Activated T-helper 1 cell treated with Interleukin-2 at 50 U/mL for 16 hours (primary cell): ENCODE measurements around the gene DSCAML1.

Experiments used
- DNase-seq: peaks from one replicate; pipeline ENCODE4 v3.0.0-alpha.2; 2020; ENCODE audit warnings: low read depth

Gene DSCAML1

DNA sequence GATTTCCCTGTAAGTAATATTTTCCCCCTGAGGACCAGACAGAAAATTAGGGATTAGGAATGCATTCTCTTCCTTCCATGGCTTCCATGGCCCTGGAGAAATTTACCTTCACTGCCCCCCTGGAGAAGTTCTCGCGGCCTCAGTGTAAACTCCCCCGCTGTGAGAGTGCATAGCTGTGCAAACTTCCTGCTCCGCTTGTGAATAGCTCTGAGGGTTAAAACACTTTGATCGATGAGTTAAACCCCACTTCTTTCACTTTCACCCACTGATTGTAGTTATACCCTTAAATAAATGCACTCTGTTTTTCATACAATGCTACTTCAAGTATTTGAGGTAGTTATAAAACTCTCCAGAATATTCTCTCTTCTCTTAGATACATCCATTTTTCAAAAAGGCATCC, 190.8 kb downstream of the DSCAML1 start:
- DNase-seq: no peak

DNA sequence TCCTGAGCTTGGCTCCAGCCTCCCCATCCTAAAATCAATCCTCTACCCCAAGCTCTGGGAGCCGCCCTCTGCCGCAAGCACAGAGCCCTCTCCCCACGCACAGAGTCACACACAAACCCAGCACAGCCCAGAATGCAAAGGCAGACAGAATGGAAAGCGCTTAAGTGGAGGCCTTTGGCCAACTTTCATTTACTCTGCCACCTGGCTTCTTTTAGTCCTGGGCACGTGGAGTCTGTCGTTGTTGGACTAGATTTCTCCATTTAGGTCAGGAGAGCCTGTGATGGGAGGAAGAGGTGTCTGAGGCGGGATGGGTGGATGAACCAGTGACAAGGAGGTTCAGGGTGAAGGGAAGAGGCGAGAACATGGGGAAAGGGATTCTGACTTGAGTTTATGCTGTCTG, 191.7 kb downstream of the DSCAML1 start:
- no peak for DNase-seq

DNA sequence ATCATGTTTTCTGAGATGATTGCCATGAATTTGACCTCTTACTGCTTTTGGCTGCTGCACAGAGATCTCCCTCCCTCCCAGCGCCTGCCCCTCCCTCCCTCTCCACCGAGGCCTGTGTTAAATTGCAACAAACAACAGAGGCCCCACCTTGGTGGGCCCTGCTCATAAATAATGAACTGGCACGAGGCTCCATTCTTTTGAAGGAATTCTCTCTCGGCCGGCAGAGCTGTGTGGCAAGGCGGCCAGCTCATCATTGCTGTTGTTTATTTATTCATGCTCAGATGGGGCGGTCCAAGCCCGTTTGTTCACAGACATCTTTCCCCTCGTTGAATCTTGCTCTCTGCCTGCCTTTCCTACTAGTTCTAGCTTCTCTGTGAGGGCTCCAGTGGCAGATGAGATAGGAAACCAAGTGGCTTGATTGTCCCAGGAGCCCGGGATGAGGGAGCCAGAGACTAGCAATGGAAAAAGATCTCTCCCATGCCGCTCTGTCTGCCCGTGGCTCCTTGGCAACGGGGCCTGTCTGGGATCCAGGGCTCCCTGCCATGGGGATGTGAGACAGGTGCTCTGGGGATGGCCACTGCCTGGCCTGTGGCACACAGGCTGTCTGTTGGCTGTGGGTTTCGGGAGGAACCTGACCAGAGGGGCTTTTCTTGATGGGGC, 192.6 kb downstream of the DSCAML1 start:
- DNase-seq: no peak

DNA sequence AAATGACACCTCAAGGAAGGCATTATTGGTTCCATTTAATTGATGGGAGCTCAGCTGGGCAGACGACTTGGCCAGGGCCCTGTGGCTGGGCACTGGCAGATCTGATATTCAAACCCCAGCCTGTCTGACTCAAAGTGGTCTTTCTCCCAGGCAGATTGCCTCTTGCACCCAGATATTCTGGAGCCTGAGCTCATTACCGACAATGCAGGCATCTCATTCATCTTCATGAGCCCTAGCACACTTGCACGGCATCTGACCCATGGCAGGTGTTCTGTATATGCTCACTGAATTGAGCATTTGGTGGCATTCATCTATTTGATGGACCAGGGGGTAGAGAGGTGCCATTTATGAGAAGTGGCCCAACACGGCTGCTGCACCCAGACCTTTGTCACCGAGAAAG, 193.1 kb downstream of the DSCAML1 start:
- DNase-seq: no peak

DNA sequence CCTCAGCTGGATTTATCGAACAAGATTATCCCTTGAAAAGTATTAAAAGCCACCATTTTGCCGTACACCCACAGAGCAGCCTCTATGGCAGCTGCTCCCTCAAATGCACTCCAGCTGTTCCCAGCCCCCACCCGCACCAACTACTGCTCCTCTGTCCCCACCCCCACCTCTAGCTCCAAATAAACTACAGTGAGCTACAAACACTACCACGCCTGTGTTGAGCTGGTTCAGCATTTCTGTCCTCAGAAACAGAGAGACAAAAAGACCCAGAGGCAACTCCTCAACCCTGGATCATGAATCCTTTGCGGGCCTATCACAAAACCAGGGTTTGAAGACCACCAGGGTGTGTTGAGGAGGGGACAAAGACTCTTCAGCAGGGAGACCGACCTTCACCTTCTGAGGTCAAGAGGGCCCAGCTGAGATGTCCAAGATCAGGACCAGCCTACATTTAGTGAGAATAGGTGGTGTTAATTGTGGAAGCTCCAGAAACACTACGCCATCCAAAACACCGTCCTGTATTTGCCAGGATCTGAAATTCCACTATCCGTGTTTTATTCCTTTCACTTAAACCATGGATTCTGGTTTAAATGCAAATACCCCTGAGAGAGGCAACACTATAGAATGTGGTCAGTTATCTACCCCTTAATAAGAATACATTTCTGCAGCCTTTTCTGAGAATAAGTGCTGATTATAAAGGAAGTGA, 195.9 kb downstream of the DSCAML1 start:
- DNase-seq: no peak

DNA sequence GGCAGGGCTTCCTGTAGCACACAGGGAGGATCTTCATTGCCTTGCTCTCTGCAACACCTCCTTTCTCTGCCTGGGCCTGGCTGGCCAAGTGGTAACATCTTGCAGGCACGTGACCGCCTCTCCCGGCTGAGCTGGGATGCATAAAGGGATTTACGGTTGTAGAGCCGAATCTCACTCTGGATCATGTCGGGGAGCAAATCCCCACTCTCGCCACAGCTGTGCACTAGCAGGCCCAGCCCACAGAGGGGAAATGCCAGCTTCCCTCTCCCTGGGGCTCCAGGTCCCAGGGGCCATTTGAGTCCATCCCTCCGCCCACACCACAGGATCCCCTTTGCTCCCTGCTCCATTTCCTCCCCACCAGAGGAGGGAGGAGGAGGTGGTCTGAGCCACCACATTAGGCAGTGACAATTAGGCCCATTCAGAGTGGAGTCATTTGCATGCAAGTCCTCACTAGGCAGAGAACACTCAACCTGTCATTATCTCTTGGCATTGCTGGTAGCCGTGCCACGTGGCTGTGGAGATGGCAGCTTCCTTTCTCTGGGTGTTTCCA, 196.7 kb downstream of the DSCAML1 start:
- DNase-seq: no peak

DNA sequence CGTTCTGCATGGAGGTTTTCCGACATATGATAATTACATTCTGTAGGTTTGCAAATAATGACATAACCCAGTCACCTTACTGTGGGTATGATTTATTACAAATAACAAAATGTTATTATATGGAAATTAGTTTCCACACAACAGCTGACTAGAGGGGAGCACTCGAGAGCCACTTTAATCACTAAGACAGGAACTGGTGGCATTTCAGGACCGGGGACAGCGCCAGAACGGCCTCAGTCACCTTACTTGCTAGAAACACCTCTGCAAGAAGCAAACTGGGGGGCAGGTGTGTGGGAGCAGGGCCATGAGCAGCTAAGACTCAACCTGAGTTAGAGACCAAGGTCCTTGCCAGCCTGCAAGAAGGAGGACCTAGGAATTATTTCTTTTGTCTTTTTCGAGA, 199.9 kb downstream of the DSCAML1 start:
- no peak for DNase-seq

DNA sequence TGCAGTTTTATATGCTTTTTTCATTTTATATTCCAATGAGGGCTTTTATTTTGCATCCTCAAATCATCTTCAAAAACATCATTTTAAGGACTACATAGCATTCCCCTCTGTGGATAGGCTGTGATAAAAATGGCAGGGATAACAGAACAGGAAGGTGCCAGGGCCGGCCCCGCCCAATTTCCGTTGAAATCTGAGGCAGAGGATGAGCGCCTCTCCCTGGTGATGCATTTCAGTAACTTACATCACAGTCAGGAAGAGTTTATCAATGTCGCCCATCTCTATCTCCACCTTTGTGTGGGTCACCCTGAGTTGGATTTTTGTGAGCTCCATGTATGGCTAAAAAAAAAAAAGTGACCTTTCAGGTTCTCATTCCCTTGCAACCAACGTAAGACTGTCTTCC, 201.6 kb downstream of the DSCAML1 start:
- no peak for DNase-seq

DNA sequence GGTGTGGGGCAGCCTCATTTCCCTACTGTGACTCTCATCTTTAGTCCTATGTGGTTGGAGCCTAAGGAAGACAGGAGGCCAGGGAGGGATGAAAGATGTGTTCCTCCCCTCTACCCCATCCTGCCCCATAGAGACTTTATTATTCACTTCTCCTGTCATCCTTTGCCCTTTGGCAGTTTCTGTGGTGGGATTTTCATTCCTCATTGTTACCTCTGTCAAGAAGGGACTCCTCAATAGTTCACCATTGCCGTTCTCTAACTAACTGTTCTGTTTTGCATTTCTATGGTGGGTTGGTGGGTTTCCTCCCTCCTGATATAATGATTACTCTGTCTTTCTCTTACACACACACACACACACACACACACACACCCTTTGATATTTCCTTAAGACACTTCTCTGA, 202.3 kb downstream of the DSCAML1 start:
- no peak for DNase-seq

DNA sequence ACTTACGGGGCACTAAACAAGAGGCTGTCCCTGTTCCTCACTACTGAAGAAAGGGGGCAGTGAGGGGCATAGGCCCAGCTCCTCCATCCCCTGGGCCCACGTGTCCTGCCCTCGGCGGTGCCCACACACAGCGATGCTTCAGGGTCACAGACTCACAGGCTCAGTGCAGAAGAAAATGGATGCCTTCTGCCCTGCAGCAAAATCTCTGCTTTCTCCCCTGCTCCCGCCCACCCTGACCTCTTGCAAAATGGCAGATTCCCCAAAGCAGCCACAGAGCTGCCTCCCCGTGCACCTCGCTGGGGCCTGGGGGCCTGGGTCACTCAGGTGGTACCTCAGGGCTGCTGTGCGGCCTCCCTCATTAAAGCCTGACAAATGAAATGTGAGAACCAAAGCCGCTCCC, 204.0 kb downstream of the DSCAML1 start:
- no peak for DNase-seq

DNA sequence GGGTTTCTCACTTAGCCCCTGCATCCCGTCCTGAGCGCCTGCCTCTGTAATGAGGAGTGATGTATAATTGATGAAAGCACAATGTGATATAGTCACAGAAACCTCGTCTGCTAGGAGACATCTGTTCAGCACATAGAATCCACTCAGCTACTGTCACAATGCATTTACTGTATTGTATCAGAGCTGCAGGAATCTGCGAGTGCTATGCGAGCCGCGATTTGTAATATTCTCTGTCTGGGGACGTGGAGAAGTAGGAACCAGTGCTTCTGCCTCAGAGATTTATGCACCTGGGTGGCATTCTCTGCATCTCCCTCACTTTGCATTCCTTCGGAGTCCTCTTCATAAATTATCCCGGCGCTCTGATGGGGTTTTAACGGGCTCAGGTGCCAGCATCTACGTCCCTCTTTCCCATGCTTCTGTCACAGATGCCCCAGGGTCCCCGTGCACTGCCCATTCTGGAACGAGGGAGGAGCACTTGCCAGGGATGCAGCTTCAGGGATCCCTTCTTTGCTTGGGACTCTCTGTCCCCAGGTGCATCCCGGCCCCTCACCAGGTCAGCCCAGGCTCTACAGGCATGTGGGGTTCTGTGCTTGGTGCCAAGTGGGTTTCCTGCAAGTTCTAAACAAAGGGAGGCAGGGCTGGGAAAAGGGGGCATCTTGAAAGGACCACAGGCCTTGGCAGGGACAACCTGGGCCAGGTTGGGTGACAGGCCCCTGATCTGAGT, 205.5 kb downstream of the DSCAML1 start:
- no peak for DNase-seq

DNA sequence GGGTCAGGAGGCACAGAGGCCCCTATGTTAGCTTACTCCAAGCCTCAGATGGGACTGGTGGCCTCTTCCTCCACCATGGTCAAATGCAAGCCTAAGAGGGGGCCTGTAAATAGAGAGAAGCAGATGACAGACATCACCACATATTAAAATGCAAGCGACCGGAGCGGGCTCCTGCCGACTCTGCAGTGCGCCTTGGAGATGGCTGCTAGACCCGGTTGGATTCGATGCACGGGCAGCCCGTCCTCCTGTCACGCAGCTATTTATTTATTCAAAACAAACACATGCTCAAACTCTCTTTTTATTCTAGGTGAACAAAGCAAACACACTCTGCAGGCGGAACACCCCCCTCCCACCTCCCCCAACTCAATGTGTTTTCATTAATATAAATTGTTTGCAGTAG, 208.0 kb downstream of the DSCAML1 start:
- no peak for DNase-seq

DNA sequence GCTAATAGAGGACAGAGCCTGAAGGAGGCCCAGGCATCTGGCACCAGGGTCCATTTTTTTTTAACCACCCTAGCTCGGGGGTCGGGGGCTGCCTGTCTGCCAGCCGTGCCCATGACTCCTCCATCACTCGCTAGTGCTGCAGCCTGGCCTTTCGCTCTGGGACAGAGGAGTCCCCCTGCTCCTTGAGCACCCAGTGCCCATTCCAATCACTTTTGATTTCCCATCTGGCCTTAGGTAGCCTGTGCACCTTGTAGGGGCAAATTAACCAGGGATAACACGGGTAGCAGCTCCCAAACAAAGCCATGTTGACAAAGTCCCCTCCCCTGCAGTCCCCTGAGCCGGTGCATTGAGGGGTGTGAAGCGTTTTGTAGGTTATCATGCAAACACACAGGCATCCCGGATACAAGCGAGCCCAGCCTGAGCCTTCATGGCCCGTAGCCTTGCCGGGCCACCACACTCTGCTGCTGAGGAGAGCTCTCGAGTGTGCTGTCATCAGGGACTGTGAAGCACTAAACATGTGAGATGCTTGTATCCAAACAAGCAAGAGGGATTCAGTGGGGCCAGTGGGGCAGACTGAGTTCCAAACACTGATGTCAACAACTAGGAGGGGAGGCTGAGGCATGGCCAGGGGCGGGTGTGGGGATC, 208.7 kb downstream of the DSCAML1 start:
- no peak for DNase-seq

DNA sequence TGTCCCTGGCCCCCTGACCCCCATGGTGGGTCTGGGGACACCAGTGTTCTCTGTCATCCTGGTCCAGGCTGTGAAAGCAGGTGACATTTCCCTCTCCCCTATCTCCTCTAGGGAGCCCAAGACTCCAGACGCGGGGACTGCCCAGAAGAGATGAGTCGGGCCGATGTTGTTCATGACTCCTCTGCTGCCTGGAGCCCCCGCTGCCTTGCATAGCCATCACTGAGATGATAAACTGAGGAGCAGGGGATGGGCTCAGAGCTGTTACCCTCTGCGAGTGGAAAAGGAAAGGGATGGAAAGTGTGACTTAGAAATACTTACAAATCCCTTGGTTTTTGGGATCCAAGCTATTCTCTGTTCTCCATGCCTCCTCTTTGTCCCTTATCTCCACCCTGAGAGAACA, 209.6 kb downstream of the DSCAML1 start:
- no peak for DNase-seq

DNA sequence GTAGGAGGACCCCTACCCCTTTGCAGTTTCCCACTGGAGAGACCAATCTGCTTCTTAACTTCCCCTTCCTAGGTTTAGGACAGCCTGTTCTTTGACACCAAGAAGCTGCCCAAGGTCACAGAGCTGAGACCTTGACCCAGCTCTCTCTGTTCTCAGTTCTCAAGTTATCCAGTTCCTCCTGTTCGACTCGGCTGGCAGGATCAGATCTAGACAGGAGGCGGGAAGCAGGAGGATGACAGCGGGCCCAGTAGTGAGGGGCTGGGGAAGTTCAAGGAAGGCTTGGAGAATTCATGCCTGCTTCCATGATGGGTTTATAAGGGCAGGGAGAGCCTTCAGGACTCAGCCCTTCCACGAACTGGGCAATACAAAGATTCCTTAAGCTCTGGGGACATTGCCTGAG, 210.6 kb downstream of the DSCAML1 start:
- DNase-seq: no peak

DNA sequence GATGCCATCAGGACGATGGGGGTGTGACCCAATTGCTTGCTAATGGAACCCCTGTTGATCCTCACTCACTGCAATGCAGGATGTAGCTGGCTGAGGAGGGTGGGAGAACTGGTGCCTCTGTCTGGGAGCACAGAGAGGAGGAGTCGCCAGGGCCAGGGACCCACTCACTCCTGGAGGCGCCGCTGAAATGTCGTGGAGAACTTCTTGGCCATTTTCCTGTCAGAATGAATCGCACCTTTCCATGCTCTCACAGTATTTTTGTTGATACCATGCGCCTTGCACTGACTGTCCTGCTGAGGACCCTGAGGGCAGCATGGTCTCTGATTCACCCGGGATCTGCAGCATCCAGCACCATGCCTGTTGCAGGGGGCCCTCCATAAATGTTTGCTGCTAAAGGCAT, 211.4 kb downstream of the DSCAML1 start:
- no peak for DNase-seq

DNA sequence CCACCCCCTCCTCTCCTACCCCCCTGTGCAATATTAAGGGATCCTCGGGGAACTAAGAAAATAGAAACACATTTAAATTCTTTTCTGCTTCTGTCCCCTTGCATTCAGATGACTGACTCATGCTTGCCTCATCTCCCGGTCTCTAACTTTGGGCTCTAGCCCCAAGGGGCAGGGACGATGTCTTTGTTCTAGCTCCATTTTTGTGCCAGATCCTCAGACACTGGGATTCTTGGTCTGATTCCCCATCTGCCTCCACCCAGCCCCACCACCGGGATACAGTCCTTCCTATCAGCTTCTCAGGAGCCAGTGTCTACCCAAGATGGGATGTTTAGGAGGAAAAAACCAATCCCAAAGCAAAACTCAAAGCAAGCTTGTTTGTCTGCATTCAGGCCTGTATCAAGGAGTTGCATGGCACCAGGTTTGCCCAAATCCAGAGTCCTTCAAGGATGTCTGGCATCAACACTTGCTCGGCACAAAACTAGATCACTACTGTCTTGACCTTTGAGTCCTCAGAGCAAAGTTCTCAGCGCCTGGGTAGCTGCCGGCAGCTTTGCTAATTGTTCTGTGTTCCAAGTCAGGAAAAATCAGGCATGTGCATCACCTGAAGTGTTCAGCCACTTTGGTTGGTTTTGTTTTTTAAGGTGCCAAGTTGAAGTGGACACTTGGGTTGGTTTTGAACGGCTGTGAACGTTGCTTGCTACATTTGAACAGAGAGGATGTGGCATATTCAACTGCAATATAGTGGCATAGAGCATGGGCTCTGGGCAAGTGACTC, 212.8 kb downstream of the DSCAML1 start:
- no peak for DNase-seq

DNA sequence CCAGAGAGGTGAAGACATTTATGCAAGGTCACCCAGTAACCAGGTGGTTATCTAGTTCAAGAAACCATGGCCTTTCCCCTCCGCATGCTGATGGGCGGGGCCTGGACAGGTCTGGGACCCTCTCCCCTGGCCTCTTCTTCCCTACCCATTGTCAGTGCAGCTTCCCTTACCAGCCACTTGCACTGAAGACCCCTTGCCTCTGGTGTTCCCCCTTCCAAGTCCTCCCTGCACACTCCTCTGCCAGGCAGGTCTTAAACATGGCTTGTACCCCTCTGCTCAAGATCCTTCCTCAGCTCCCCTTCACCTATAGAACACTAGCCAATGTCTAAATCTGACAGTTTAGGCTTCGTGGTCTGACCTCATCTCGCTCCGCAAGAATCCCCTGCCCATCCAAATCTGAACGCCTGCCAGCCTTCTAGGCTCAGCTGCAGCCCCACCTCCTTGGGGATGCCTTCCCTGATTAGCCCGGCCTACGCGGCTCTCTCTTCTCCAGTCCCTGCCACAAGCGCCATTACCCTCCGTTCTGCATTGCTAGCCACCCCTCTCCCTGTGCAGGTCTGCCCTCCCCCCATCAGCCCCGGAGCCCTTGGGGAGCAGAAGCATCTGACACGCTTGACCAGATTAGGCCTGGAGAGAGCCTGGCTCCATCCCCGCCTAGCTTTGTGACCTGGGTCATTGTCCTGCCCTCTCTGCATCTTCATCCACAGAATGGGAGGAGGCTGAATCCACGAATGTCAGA, 213.8 kb downstream of the DSCAML1 start:
- DNase-seq: no peak

DNA sequence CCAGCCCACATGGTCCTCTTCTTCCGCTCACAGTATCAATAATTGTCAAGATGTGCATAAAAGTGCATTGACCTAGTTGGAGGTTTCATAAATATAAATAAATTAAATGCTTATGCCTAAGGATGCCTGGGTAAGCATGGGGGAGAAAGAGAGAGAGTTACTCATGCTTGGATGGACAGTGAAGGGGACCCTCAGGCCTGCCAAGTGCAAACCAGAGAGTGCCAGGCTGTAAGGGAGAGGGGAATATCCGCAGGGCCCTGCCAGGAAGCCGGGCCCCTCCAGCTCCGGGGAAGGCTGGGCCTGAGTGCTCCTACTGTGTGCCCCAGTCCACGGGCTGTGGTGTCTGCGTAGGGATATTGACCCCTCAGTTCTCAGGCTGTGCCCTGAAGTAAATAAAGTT, 214.6 kb downstream of the DSCAML1 start:
- no peak for DNase-seq

DNA sequence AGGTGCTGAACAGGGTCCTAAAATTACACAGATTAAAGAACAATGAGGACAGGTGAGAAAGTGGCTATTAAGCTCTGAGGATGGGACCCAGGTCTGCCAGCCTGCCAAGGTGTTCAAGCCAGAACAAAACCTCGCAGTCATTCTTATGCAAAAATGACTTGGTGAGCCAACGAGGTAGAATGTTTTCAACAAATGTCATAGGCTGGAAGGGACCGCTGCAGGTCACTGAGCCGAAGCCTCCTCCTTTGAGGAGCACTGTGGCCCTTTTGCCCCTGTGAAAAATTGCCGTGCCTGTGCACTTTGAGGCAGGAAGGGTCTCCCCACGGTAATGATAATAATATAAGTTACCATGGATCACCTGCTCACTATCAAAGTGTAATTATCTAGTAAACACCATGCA, 216.2 kb downstream of the DSCAML1 start:
- no peak for DNase-seq

DNA sequence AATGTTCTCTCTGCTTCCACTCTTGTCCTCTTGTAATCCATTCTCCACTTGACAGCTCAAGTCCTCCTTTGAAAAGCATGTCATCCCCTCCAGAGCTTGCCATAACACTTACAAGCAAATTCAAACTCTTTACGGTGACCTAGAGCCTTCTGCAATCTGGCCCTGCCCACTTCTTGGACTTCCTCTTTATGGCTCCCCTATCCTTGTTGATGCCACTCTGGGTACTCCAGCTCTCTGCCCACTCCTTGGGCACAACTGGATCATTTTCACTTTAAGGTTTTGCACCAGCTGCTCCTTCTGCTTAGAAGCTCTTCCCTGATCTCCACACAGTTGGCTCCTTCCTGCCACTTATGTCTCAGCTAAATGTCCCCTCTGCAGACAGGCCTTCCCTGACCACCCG, 217.9 kb downstream of the DSCAML1 start:
- no peak for DNase-seq
